Uterus (tissue), 2 donors: ENCODE data around the gene IFNA17.

ENCODE experiments used
- POLR2A ChIP-seq, 2 donors: fragments of 450-650 bp; IDR thresholded peaks; one replicate each; pipeline ENCODE4 v1.6.1; 2016; ENCODE audit warnings: antibody characterized with exemption in 2 of 2, mild to moderate bottlenecking in 1 of 2, moderate library complexity in 1 of 2
- TF ChIP-seq, protein P1 (sequence below), 4 experiments: fragments of 200-600 bp in 2 of 4; fragments of 450-650 bp in 2 of 4; sonication (generic) in 2 of 4; IDR thresholded peaks; one replicate each; pipeline ENCODE4 v1.5.1; 2016 to 2019; ENCODE audit warnings: antibody characterized with exemption in 4 of 4, mild to moderate bottlenecking in 2 of 4, moderate library complexity in 1 of 4

DNA sequence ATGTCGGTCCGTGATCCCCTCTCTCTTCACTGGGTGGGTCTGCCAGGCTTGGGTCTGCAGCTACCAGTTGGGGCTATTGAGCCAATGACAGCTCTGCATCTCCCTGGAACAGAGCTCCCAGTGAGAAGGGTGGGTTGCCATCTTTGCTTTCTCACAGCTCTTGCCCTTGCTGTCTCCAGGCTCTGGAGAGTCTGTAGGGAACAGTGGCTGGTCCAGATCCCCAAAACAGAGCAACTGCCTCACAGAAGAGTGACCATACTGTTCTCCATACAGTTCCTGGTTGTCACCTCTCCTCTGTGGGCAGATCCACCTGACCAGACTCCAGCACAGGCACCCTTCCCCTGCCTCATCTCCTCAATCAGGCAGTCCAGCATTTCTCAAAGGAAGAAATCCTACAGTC lies 5.2 kb upstream of the IFNA17 start:
- TF ChIP-seq, protein P1, sequence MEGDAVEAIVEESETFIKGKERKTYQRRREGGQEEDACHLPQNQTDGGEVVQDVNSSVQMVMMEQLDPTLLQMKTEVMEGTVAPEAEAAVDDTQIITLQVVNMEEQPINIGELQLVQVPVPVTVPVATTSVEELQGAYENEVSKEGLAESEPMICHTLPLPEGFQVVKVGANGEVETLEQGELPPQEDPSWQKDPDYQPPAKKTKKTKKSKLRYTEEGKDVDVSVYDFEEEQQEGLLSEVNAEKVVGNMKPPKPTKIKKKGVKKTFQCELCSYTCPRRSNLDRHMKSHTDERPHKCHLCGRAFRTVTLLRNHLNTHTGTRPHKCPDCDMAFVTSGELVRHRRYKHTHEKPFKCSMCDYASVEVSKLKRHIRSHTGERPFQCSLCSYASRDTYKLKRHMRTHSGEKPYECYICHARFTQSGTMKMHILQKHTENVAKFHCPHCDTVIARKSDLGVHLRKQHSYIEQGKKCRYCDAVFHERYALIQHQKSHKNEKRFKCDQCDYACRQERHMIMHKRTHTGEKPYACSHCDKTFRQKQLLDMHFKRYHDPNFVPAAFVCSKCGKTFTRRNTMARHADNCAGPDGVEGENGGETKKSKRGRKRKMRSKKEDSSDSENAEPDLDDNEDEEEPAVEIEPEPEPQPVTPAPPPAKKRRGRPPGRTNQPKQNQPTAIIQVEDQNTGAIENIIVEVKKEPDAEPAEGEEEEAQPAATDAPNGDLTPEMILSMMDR (IDR thresholded peaks at IDR 0.05): no peak
- no peak for TF ChIP-seq POLR2A (IDR thresholded peaks at IDR 0.05)
